CD4-positive, alpha-beta T cell (primary cell): ENCODE results near the gene PEX19. TPM values are rescaled to one million over a fixed set of nuclear protein-coding genes. Genes with fewer than 3 reads are reported as not detected.
A peak's percentile ranks its signal among the peaks of the same experiment; 100 is the strongest.

ENCODE experiments used
- ATAC-seq: fragments of 200-7000 bp; cut with Tn5 transposase; one replicate; pipeline ENCODE4 v1.10.0; 2022; ENCODE audit warnings: mild to moderate bottlenecking; ENCODE audit not compliant: poor library complexity
- CTCF ChIA-PET: fragments of 350-600 bp; sonication (Branson Sonifier 250); formaldehyde crosslinking; loops from one replicate; lab custom pipeline; 2021; ENCODE audit warnings: antibody characterized with exemption, inconsistent platforms; lab: Charles Lee
- POLR2A ChIA-PET: fragments of 350-600 bp; sonication (Branson Sonifier 250); formaldehyde crosslinking; loops from one replicate; lab custom pipeline; 2021; ENCODE audit warnings: antibody characterized with exemption, inconsistent platforms; lab: Charles Lee
- DNase-seq, 14 experiments: peaks; one replicate each; pipeline ENCODE4 v3.0.0-alpha.2; 2013 to 2020; ENCODE audit warnings: mixed read lengths in 2 of 14
- H3K27ac ChIP-seq, 2 donors: one replicate each; pipeline versions ENCODE4 v1.5.1 to v1.7.0; 2013; ENCODE audit warnings: low read length in 2 of 2, low read depth in 1 of 2, mild to moderate bottlenecking in 1 of 2
- H3K27me3 ChIP-seq, 2 experiments: 1 replicate in 1 of 2; 2 replicates in 1 of 2; pipeline versions ENCODE4 v1.6.1 to v1.7.0; 2013; ENCODE audit warnings: low read length in 2 of 2, control low read depth in 1 of 2, mild to moderate bottlenecking in 1 of 2, moderate library complexity in 1 of 2; ENCODE audit not compliant: insufficient read depth in 2 of 2, control insufficient read depth in 1 of 2
- H3K36me3 ChIP-seq: one replicate; pipeline ENCODE4 v1.6.1; 2013; ENCODE audit warnings: low read length, control low read depth; ENCODE audit not compliant: insufficient read depth
- H3K4me1 ChIP-seq: one replicate; pipeline ENCODE4 v1.6.1; 2013; ENCODE audit warnings: low read length, control low read depth; ENCODE audit not compliant: insufficient read depth
- H3K4me3 ChIP-seq: one replicate; pipeline ENCODE4 v1.5.1; 2013; ENCODE audit warnings: mild to moderate bottlenecking, low read length, moderate library complexity
- H3K9me3 ChIP-seq, 2 experiments: 1 replicate in 1 of 2; 2 replicates in 1 of 2; pipeline versions ENCODE4 v1.6.1 to v1.7.0; 2013; ENCODE audit warnings: low read length in 2 of 2, mild to moderate bottlenecking in 2 of 2, control low read depth in 1 of 2, moderate library complexity in 1 of 2; ENCODE audit not compliant: control insufficient read depth in 1 of 2, insufficient read depth in 1 of 2
- H3K27ac Mint-ChIP-seq: one replicate; pipeline ENCODE4 v1.8.0; 2020; ENCODE audit warnings: mixed read lengths
- H3K27me3 Mint-ChIP-seq: one replicate; pipeline ENCODE4 v1.8.0; 2021; ENCODE audit warnings: mixed read lengths
- H3K36me3 Mint-ChIP-seq: one replicate; pipeline ENCODE4 v1.8.0; 2021; ENCODE audit warnings: low read depth, mixed read lengths
- H3K4me1 Mint-ChIP-seq: one replicate; pipeline ENCODE4 v1.8.0; 2021; ENCODE audit warnings: low read depth, mixed read lengths
- H3K4me3 Mint-ChIP-seq: one replicate; pipeline ENCODE4 v1.8.0; 2020; ENCODE audit warnings: mild to moderate bottlenecking, mixed read lengths
- H3K9me3 Mint-ChIP-seq: one replicate; pipeline ENCODE4 v1.8.0; 2020; ENCODE audit warnings: mixed read lengths
- intact Hi-C, 2 experiments: fragments of 100-400 bp; cut with DNase I in 1 of 2; cut with micrococcal nuclease in 1 of 2; formaldehyde crosslinking; loops; one replicate each; pipeline versions ENCODE4 v1.15.1 to v1.9.0; 2023 to 2025; cut with DNase I, micrococcal nuclease
- polyA plus RNA-seq, 2 donors: library from polyadenylated mRNA; unstranded; fragments of 120-200 nt; gene quantifications; one replicate each; pipeline ENCODE4 v1.2.1, GENCODE V29; 2013
- total RNA-seq, 174 experiments: library from RNA in 2 of 174; stranded (reverse) in 2 of 174; gene quantifications; one replicate each; pipeline ENCODE4 v1.2.3 and lab custom pipeline; 2021 to 2026
- TF ChIP-seq, protein P1 (sequence below): fragments of 200-600 bp; IDR thresholded peaks from one replicate; pipeline ENCODE4 v1.8.0; 2022; ENCODE audit warnings: antibody characterized with exemption, mild to moderate bottlenecking

Gene PEX19, protein sequence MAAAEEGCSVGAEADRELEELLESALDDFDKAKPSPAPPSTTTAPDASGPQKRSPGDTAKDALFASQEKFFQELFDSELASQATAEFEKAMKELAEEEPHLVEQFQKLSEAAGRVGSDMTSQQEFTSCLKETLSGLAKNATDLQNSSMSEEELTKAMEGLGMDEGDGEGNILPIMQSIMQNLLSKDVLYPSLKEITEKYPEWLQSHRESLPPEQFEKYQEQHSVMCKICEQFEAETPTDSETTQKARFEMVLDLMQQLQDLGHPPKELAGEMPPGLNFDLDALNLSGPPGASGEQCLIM
- total RNA-seq (10 to 100 TPM; 32.0 to 33.4 TPM), total RNA-seq (lab: John Stamatoyannopoulos, UW) (14.7 to 62.4 (median 41.8) reads per million in 172 experiments)
- 31.6 TPM for polyA plus RNA-seq (2013, experiment 1 of 2)
- 38.4 TPM for polyA plus RNA-seq (2013, experiment 2 of 2)

DNA sequence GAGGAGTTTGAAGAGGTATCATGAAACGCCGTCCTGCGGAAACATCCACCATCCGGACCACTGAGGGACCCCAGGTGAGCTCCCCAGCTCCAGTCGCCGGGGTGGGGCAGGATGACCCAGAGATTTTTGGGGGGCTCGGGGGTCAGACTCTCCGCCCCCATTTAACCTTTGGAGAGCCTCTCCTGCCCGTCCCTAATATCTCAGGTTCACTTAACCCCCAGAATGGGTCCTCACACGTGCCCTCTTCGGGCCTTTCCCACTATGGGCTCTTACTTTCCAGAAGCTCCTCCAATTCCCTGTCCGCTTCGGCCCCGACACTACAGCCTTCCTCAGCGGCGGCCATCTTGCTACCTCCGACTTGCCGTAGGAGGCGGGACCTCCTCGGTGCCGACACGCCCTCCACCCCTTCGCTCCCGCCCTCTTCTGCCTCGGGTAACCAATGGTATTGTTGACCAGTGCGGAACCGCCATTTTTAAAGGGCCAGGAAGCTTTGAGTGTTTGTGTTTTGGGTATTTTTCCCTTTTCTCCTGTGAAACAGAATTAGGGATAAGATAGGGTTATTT is at the start of gene PEX19:
TSS of gene PEX19 (minus strand) at position 352 of the 563 bp plus-strand sequence. CDS start at position 343, 9 bp downstream.
- POLR2A ChIA-PET, result interaction anchor here (0.5 to 2.8 kb wide), 18 partner anchors 9 to 1239 kb away, joined by 3 to 73 read pairs (median 5); partner anchors contain the start of genes ARHGAP30, DCAF8, IGSF8 and PEA15
- peak; percentile 90 to 96 (median 92) for DNase-seq
- peak within 1 kb of the TSS; percentile 94 for H3K4me3 ChIP-seq

DNA sequence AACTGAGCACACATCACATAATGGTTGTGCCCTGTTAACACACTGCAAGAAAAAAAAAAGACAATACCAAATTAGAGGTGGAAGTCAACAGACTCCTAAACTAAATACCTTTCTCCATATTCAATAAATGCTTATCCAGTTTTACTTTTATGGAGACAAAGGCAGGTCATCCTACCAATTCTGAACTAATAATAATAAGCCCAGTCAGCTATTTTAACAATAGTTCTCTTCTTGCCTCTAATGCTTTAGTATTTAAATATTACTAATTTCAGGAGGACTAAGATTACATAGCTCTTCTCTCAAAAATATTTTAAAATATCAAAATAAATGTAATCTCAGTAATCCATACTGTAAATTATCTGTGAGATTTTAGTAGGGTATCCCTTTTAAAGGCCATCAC is 47.6 kb upstream of the PEX19 start:
- Histone ChIP-seq H3K9me3 (no peaks in the 10 kb centered on the region), H3K4me1 (no peaks in the 10 kb centered on the region), H3K27ac (no peak overlapping the region), H3K27me3 (no peaks in the 10 kb centered on the region), H3K4me3 (no peak overlapping the region), H3K36me3 (peaks cover 90% of the 10 kb centered on the region)
- ATAC-seq, result no peak
- intact Hi-C loops, result no loop called here
- Mint-ChIP-seq H3K4me3 (no peak overlapping the region), H3K36me3 (peaks cover 88% of the 10 kb centered on the region), H3K27ac (no peak overlapping the region), H3K4me1 (peaks cover 4% of the 10 kb centered on the region), H3K27me3 (no peaks in the 10 kb centered on the region), H3K9me3 (no peaks in the 10 kb centered on the region)
- TF ChIP-seq, protein P1, sequence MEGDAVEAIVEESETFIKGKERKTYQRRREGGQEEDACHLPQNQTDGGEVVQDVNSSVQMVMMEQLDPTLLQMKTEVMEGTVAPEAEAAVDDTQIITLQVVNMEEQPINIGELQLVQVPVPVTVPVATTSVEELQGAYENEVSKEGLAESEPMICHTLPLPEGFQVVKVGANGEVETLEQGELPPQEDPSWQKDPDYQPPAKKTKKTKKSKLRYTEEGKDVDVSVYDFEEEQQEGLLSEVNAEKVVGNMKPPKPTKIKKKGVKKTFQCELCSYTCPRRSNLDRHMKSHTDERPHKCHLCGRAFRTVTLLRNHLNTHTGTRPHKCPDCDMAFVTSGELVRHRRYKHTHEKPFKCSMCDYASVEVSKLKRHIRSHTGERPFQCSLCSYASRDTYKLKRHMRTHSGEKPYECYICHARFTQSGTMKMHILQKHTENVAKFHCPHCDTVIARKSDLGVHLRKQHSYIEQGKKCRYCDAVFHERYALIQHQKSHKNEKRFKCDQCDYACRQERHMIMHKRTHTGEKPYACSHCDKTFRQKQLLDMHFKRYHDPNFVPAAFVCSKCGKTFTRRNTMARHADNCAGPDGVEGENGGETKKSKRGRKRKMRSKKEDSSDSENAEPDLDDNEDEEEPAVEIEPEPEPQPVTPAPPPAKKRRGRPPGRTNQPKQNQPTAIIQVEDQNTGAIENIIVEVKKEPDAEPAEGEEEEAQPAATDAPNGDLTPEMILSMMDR, result no peak
- CTCF ChIA-PET, result interaction anchor here (2.3 kb wide), 1 partner anchor 41 kb away, joined by 9 read pairs; no protein-coding TSS in a partner anchor
- no peak for DNase-seq
- POLR2A ChIA-PET, result no interaction called here

More for the DNA sequence above, at the start of gene PEX19:
- peaks cover 35% of the 10 kb centered on the region for H3K4me1 Mint-ChIP-seq
- H3K27me3 Mint-ChIP-seq, result no peaks in the 10 kb centered on the region
- intact Hi-C loops, result loop anchor here (1.0 to 10.0 kb wide), 5 partner anchors 23 to 850 kb away; partner anchors contain the start of genes DCAF8 (in 1 of the 2), DEDD (in 1 of the 2), IGSF8 (in 1 of the 2) and TAGLN2 (in 1 of the 2)
- H3K36me3 ChIP-seq, result peaks cover 44% of the 10 kb centered on the region
- CTCF ChIA-PET, result interaction anchor here (0.7 to 1.8 kb wide), 7 partner anchors 9 to 184 kb away, joined by 3 to 8 read pairs (median 5); partner anchors contain the start of gene DCAF8
- H3K27ac Mint-ChIP-seq, result peak within 1 kb of the TSS; percentile 87
- TF ChIP-seq, protein P1, result no peak
- H3K27ac ChIP-seq, result peak within 1 kb of the TSS; percentile 37 to 60
- H3K9me3 Mint-ChIP-seq, result no peaks in the 10 kb centered on the region
- ATAC-seq, result peak; percentile 100
- H3K36me3 Mint-ChIP-seq, result peaks cover 65% of the 10 kb centered on the region
- peaks cover 23% of the 10 kb centered on the region for H3K4me1 ChIP-seq
- H3K4me3 Mint-ChIP-seq, result peak within 1 kb of the TSS; percentile 99
- no peaks in the 10 kb centered on the region for H3K9me3 ChIP-seq
- no peaks in the 10 kb centered on the region for H3K27me3 ChIP-seq

DNA sequence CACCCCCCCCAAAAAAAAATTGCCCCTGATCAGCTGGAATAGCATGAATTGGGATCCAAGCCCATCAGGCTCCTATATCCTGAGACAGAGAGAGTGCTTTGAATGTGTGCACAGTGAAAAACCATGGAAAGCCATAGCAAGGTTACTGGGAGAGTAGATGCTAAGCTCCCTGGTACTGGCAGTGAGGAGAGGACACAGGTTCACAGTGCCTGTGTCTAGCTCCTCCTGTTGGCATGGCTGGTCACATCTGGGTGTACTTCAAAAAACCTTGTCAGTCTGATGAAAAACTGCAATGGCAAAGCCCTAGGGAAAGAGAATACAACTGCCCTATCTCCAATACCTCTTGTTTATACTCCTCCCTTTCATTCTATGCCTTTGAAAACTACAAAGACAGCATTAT is 45.2 kb upstream of the PEX19 start:
- no peaks in the 10 kb centered on the region for H3K9me3 Mint-ChIP-seq
- TF ChIP-seq, protein P1, result no peak
- POLR2A ChIA-PET, result no interaction called here

More for the DNA sequence above, 45.2 kb upstream of the PEX19 start:
- ATAC-seq (no peak), DNase-seq (no peak)
- no peaks in the 10 kb centered on the region for H3K27me3 ChIP-seq
- no peak overlapping the region for H3K27ac Mint-ChIP-seq
- CTCF ChIA-PET, result interaction anchor here (0.9 kb wide), 1 partner anchor 961 kb away, joined by 4 read pairs; no protein-coding TSS in a partner anchor
- H3K27ac ChIP-seq, result no peak overlapping the region
- H3K36me3 ChIP-seq, result peaks cover 98% of the 10 kb centered on the region
- H3K4me1 ChIP-seq, result no peaks in the 10 kb centered on the region
- H3K4me3 Mint-ChIP-seq, result no peak overlapping the region
- H3K27me3 Mint-ChIP-seq, result no peaks in the 10 kb centered on the region
- H3K4me3 ChIP-seq, result no peak overlapping the region
- no peaks in the 10 kb centered on the region for H3K9me3 ChIP-seq
- peaks cover 88% of the 10 kb centered on the region for H3K36me3 Mint-ChIP-seq
- intact Hi-C loops, result no loop called here
- peaks cover 4% of the 10 kb centered on the region for H3K4me1 Mint-ChIP-seq
